Measurements from ENCODE around the gene ZXDB. TPM values are rescaled to one million over a fixed set of nuclear protein-coding genes. Genes with fewer than 3 reads are reported as not detected.
"Not testable (repeated sequence)": the region's sequence is repeated elsewhere in the genome, so short reads cannot be mapped to it uniquely, and the experiment has no call there.

Gene ZXDB
- total RNA-seq (2014; rRNA removed; shearing (Covaris generic)) = 6.5 and 9.2 TPM in 2 replicates

DNA sequence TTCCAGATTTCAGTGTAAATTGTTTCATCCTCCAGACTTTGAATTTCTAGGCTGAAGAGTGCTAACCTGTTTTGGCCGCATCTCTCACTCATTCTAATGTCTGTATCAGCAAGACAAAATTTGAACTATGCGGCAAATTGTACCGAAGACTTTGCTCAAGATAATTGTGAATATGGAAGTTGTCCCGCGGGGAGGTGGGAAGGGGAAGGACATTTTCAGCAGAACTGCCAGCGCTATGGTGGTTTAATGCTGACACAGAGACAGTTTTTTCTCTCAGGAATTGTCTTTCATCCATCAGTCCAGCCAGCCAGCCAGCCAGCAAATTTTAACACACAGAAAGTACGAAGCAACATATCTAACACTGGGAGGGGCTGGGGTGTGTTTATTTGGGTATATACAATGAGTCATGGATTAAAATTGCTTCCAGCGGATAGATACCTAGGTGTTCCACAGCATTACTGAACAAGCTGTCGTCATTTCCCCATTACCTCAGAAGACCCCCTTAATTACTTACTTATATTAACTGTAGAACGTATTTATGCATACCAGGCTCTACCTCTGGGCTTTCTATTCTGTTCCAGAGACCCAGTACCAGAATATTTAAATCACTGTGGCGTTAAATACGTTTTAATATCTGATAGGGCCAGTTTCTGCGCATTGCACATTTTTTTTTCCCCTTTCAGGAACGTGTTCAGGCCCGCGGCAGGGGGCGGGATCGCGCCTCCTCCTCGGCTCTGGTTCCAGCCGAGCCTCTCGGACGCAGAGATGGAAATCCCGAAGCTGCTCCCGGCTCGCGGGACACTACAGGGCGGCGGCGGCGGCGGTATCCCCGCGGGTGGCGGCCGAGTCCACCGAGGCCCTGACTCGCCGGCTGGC, at the start of gene ZXDB:
ZXDB (plus strand) TSS at position 728 of the 876 bp plus-strand sequence; CDS start at position 766, 38 bp downstream.
- in situ Hi-C loops (cut with HindIII; ENCODE audit: low sequenced_read_pairs) = not testable (repeated sequence)

DNA sequence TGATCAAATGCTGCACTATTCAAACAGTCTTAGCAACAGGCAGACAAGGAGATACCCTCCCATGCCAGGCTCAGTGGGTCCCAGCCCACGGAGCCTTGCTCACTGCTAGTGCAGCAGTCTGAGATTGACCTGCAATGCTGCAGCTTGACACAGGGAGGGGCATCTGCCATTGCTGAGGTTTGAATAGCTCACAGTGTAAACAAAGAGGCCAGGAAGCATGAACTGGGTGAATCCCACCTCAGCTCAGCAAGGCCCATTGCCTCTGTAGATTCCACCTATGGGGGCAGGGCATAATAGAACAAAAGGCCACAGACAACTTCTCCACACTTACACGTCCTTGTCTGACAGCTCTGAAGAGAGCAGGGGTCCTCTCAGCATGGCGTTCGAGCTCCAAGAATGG, 26.6 kb upstream of the ZXDB start:
- in situ Hi-C loops (cut with HindIII; ENCODE audit: low sequenced_read_pairs) = no loop called here
- no peak for DNase-seq (ENCODE audit: low spot score)

More for the DNA sequence above, at the start of gene ZXDB:
- DNase-seq (ENCODE audit: low spot score) = peak; percentile 43

DNA sequence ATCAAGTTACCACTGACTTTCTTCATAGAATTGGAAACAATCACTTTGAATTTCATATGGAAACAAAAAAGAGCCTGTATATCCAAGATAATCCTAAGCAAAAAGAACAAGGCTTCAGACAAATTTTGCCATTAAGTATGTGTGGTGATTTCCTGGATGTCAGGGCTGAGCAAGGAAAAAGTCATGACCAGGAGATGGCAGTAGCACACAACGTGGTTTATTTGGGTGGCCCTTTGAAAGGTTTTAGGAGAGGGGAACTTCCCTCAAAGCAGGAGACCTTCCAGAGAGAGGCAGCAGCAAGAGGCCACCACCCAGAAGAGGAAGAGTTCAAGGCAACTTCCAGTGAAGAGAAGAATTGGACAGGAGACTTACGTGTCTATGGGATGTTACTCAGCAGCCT, 18.1 kb upstream of the ZXDB start:
- in situ Hi-C loops (cut with HindIII; ENCODE audit: low sequenced_read_pairs) = no loop called here
- peak; percentile 18 for DNase-seq (ENCODE audit: low spot score)

DNA sequence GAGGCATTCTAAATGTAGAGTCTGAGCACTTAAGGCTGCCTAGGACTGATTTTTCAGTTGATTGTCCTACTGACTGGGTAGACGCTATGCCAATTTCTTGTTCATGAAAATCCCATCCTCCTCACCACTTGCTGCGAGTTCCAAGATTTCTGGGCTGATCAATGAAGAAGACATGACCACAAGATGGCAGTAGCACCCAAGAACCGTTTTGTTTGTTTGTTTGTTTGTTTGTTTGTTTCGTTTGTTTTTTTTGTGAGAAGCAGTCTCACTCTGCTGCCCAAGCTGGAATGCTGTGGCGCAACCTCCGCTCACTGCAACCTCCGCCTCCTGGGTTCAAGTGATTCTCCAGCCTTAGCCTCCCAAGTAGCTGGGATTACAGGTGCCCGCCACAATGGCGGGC, 8.9 kb upstream of the ZXDB start:
- DNase-seq (ENCODE audit: low spot score); in situ Hi-C loops (cut with HindIII; ENCODE audit: low sequenced_read_pairs): not testable (repeated sequence)

DNA sequence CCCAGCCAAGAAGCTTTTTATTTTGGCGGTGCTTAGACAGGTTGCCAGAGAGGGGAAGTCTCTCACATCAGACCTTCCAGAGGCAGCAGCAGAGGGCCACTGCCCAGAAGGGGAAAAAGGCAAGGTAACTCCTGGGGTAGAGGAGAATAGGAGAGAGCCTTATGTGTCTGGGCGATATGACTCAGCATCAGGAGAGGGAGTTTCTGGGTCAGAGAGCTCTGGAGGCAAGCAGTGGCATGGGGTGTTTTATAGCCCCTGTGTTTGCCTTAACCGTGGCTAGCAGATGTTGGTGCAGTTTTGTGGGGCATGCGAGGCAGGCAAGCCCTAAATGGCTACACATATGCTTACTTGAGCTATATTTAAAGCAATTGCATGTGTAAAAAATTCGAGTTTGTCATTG, 8.3 kb upstream of the ZXDB start:
- no peak for DNase-seq (ENCODE audit: low spot score)
- in situ Hi-C loops (cut with HindIII; ENCODE audit: low sequenced_read_pairs) = no loop called here

DNA sequence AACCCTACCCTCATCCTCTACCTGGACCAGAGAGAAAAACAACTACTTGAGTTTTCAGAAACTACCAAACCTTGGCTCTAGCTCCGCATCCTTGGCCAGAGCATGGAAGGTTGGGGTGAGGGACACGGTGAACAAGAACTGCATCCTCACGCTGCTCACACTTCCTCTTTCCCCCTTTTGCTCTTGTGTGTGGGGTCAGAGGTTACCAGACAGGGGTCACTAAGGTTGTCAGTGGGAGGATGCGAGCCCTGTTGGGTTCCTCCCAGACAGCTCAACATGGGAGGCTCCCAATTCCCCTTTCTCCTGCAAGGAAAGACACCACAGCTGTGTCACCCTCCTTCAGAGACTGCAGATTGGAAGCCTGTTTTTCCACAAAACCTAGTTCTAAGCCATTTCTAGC, 5.5 kb upstream of the ZXDB start:
- no peak for DNase-seq (ENCODE audit: low spot score)
- in situ Hi-C loops (cut with HindIII; ENCODE audit: low sequenced_read_pairs) = no loop called here

DNA sequence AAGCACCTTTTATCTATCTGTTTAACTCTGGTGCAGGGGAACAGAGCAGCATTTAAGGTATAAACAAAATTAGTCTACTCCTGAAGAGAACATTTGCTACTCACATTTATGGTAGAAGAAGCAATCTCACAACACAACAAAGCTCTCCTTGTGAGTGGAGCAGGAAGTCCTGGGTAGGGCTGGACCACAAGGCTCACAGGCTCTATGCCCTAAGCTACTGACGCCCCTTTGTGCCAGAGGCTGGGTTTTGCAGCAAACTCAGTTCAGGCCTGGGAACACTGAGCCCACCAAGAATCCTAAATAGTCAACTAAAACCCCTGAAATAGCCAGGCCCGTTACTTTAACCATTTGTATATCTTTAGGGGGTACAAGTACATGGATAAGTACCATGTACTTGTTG, 4.7 kb upstream of the ZXDB start:
- no peak for DNase-seq (ENCODE audit: low spot score)
- in situ Hi-C loops (cut with HindIII; ENCODE audit: low sequenced_read_pairs) = no loop called here

DNA sequence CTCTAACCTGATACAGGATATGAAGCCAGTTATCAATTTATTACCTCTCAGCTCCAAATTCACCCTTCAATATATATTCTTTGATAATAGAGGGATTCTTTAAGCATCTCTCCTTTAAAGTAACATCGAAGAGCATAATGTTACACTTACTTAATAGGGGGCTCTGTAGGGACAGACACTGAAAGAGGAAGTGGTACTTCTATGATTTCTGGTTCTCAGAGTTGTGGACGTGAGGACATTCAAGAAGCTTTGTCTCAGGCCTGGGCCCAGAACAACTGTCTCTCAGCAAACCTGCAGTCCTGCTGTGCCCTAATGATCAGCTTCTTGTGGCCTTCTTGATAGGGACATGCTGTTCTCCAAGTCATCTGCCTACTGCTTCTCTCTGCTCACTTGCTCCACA, 4.2 kb upstream of the ZXDB start:
- in situ Hi-C loops (cut with HindIII; ENCODE audit: low sequenced_read_pairs) = no loop called here
- no peak for DNase-seq (ENCODE audit: low spot score)

DNA sequence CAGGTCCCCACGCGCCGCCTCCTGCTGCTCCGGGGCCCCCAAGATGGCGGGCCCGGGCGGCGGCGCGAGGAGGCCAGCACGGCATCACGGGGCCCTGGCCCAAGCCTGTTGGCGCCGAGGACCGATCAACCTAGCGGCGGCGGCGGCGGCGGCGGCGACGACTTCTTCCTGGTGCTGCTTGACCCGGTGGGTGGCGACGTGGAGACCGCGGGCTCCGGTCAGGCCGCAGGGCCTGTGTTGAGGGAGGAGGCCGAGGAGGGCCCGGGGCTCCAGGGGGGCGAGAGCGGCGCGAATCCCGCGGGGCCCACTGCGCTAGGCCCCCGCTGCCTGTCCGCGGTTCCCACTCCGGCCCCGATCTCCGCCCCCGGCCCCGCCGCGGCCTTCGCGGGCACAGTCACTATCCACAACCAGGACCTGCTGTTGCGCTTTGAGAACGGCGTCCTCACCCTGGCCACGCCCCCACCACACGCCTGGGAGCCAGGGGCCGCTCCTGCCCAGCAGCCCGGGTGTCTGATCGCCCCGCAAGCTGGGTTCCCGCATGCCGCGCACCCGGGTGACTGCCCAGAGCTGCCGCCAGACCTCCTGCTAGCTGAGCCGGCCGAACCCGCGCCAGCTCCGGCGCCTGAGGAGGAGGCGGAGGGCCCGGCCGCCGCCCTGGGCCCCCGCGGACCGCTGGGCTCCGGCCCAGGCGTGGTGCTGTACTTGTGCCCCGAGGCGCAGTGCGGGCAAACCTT, 516 bp downstream of the ZXDB start:
- in situ Hi-C loops (cut with HindIII; ENCODE audit: low sequenced_read_pairs) = not testable (repeated sequence)

DNA sequence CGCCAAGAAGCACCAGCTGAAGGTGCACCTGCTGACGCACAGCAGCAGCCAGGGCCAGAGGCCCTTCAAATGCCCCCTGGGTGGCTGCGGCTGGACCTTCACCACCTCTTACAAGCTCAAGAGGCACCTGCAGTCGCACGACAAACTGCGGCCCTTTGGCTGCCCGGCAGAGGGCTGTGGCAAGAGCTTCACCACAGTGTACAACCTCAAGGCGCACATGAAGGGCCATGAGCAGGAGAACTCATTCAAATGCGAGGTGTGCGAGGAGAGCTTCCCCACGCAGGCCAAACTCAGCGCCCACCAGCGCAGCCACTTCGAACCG, 1.0 kb downstream of the ZXDB start:
- peak; percentile 69 for DNase-seq (ENCODE audit: low spot score)

More for the DNA sequence above, 516 bp downstream of the ZXDB start:
- DNase-seq (ENCODE audit: low spot score) = not testable (repeated sequence)

DNA sequence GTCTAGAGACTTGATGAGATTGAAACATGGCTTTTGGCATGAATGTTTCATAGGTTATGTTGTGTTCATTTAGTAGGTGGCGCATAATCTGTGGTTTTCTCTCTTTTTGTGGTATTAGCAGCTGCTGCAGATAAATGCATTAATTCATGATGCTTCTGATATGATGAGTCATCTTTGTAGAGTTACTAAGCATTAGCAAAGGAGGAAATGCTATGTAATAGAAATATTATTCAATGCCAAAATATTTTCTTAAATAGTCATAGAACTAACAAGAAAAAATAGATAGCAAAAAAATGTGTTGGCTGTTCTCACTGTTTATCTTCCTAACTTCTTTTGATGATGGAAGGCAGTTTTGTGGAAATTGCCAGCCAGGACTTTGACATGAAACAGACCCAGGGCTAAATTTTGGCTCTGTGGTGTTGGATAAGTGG, 3.6 kb downstream of the ZXDB start:
- in situ Hi-C loops (cut with HindIII; ENCODE audit: low sequenced_read_pairs) = no loop called here
- no peak for DNase-seq (ENCODE audit: low spot score)

More for the DNA sequence above, 1.0 kb downstream of the ZXDB start:
- in situ Hi-C loops (cut with HindIII; ENCODE audit: low sequenced_read_pairs) = not testable (repeated sequence)

DNA sequence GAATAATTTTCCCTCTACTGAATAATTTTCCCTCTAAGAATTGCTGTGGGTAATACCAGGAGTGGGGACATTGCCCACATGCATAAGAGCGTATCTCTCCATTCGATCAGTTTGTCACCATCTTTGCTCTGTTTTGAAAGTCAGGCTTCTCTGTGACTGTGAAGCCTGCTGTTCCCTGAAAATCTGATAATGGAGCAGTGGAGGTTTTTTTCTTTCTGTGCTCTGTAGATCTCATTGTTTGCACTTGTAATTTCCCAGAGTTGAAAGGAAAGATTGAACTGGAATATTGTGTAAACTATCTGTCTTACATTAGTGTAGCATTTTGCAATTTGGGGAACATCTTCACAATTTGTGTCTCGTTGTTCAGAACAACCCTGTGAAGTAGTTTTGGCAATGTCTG, 4.3 kb downstream of the ZXDB start:
- DNase-seq (ENCODE audit: low spot score) = no peak
- in situ Hi-C loops (cut with HindIII; ENCODE audit: low sequenced_read_pairs) = no loop called here

DNA sequence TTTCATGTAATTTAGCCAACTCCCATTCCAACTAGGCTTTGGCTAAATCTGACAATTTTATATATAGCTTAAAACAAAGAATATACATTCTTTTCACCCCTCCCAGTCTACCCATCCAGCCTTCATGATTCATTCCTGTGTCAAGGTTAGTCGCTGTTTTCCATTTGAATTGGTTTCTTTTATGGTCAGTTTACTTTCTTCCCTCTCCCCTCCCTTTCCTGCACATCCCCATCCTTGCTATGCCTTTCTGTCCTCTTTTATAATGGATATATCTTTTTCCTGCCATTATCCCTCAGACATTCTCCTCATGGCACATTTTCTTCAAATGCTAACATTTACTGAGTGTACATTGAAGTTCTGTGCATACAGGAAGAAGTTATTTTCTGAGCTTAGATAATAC, 4.7 kb downstream of the ZXDB start:
- in situ Hi-C loops (cut with HindIII; ENCODE audit: low sequenced_read_pairs) = no loop called here
- no peak for DNase-seq (ENCODE audit: low spot score)

DNA sequence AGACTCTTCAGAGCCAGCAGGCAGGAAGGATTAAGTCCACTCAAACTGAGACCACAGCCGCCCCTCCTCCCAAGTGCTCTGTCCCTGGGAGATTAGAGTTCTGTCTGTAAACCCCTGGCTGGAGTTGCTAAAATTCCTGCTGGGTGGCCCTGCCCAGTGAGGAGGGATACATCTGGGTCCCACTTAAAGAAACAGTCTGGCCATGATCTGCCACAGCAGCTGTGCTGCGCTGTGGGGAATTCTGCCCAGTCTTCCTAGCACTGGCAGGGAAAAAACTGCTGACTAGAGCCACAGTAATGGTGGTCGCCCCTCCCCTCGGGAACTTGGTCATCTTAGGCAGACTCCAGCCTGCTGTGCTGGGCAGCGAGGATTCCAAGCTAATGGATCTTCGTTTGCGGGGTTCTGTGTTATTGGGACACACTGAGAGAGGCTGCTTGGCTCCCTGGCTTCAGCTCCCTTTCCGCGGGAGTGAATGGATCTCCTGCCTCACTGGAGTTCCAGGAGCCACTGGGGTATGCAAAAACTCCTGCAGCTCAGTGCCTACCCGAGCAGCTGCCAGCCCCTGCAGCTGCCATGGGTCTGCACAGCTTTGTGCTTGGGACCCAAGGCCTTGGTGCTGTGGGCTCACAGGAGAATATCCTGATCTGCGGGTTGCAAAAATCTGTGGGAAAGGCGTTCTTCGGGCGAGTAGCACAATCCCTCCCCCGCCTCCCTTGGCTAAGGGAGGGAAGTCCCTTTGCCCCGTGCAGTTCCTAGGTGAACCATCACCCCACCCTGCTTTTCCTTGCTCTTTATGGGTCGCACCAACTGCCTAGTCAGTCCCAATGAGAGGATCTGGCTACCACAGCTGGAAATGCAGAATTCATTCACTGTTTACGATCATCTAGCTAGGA, 15.7 kb downstream of the ZXDB start:
- in situ Hi-C loops (cut with HindIII; ENCODE audit: low sequenced_read_pairs) = no loop called here
- DNase-seq (ENCODE audit: low spot score) = no peak

DNA sequence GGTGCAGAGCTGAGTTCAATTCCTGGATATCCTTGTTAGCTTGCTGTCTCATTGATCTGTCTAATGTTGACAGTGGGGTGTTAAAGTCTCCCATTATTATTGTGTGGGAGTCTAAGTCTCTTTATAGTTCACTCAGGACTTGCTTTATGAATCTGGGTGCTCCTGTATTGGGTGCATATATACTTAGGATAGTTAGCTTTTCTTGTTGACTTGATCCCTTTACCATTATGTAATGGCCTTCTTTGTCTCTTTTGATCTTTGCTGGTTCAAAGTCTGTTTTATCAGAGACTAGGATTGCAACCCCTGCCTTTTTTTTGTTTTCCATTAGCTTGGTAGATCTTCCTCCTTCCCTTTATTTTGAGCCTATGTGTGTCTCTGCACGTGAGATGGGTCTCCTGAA, 21.5 kb downstream of the ZXDB start:
- DNase-seq (ENCODE audit: low spot score); in situ Hi-C loops (cut with HindIII; ENCODE audit: low sequenced_read_pairs): not testable (repeated sequence)

DNA sequence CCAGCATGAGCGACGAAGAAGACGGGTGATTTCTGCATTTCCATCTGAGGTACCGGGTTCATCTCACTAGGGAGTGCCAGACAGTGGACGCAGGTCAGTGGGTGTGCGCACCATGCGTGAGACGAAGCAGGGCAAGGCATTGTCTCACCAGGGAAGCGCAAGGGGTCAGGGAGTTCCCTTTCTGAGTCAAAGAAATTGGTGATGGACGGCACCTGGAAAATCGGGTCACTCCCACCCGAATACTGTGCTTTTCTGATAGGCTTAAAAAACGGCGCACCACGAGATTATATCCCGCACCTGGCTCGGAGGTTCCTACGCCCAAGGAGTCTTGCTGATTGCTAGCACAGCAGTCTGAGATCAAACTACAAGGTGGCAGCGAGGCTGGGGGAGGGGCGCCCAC, 37.6 kb downstream of the ZXDB start:
- in situ Hi-C loops (cut with HindIII; ENCODE audit: low sequenced_read_pairs); DNase-seq (ENCODE audit: low spot score): not testable (repeated sequence)

DNA sequence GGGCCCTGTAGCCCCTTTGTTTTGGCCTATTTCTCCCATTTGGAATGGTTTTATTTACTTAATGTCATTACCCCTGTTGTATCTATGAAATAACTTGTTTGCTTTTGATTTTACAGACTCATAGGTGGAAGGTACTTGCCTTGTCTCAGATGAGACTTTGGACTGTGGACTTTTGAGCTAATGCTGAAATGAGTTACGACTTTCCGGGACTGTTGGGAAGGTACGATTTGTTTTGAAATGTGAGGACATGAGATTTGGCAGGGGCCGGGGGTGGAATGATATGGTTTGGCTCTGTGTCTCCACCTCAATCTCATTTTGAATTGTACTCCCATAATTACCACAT, 48.8 kb downstream of the ZXDB start:
- in situ Hi-C loops (cut with HindIII; ENCODE audit: low sequenced_read_pairs) = no loop called here
- no peak for DNase-seq (ENCODE audit: low spot score)

DNA sequence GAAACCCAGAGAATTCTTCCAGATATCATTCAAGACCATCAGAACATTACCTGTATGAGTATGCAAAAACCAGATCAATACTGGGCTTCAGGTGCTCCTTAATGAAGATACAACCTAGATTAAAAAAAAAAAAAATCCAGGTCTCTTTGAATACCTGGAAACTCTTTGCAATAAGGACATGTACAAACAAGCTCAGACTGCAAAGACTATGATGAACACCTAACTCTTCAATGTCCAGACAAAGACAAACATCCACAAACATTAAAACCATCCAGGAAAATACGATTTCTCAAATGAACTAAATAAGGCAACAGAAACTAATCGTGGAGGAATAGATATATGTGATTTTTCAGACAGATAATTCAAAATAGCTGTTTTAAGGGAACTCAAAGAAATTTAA, 49.5 kb downstream of the ZXDB start:
- no peak for DNase-seq (ENCODE audit: low spot score)
- in situ Hi-C loops (cut with HindIII; ENCODE audit: low sequenced_read_pairs) = no loop called here

DNA sequence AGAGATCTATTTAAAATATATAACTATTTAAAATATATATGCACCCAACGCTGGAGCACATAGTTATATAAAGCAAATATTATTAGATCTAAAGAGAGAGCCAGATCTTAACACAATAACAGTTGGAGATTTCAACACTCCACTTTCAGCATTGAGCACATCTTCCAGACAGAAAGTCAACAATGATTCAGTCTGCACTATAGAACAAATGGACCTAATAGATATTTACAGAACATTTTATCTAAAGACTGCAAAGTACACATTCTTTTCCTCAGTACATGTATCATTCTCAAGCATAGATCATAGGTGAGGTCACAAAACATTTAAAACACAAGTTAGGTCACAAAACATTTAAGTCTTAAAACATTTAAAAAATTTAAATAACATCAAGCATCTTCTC, 51.9 kb downstream of the ZXDB start:
- no peak for DNase-seq (ENCODE audit: low spot score)
- in situ Hi-C loops (cut with HindIII; ENCODE audit: low sequenced_read_pairs) = no loop called here

DNA sequence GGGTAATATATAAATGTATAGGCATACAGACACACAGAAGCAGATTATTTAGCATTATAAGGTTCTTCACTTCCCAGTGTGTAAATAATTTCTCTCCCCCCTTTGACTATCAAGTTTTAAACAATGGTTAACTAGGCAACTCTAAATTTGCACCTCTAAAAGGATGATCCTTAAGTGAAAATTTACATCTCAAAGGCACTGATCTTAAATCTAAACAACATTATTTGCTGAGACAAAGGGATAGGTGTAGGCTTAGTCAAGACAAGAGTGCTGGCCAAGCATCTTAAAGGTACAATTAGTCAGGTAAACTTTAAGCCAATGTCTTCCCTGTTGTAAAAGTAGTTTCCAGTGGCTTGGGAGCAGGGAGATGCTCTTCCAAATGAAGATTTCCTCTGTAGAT, 55.2 kb downstream of the ZXDB start:
- no peak for DNase-seq (ENCODE audit: low spot score)
- in situ Hi-C loops (cut with HindIII; ENCODE audit: low sequenced_read_pairs) = no loop called here
